Hepatocyte (in vitro differentiated cells): ENCODE data around the gene CPLX1.

Source experiments
- CTCF ChIP-seq: fragments of 200-600 bp; sonication (generic); IDR thresholded peaks from 2 replicates; pipeline ENCODE4 v1.5.1; 2016; ENCODE audit warnings: antibody characterized with exemption, mild to moderate bottlenecking; ENCODE audit not compliant: poor library complexity
- EZH2 ChIP-seq: fragments of 200-600 bp; sonication (generic); IDR thresholded peaks from 2 replicates; pipeline ENCODE4 v1.6.1; 2016; ENCODE audit warnings: antibody characterized with exemption, mild to moderate bottlenecking, borderline replicate concordance
- EZH2phosphoT487 ChIP-seq: fragments of 200-600 bp; sonication (generic); IDR thresholded peaks from one replicate; pipeline ENCODE4 v1.6.1; 2018; ENCODE audit warnings: antibody characterized with exemption, mild to moderate bottlenecking, low read depth, moderate library complexity; ENCODE audit not compliant: unreplicated experiment, severe bottlenecking

GRCh38 chr4:849478-850175, 23.7 kb upstream of the CPLX1 start:
- TF ChIP-seq CTCF, result no peak
- no peak for TF ChIP-seq EZH2phosphoT487
- TF ChIP-seq EZH2, result no peak
